CD4-positive, alpha-beta T cell treated with Interferon gamma for 1 hour (primary cell): ENCODE measurements around the gene DENND11.
A peak's percentile ranks its signal among the peaks of the same experiment; 100 is the strongest.
"Not testable (repeated sequence)": the region's sequence is repeated elsewhere in the genome, so short reads cannot be mapped to it uniquely, and the experiment has no call there.

ENCODE experiments used
- DNase-seq: peaks from one replicate; pipeline ENCODE4 v3.0.0-alpha.2; 2020

DENND11 gene

GRCh38 chr7:141706239-141707064, 4.5 kb upstream of the DENND11 start:
- no peak for DNase-seq

GRCh38 chr7:141704741-141705140, 2.8 kb upstream of the DENND11 start:
- DNase-seq = no peak

- no peak for DNase-seq
Measured at GRCh38 chr7:141704112-141704511, 2.1 kb upstream of the DENND11 start.

GRCh38 chr7:141702892-141703291, 926 bp upstream of the DENND11 start:
- no peak for DNase-seq

- DNase-seq = peak; percentile 76
Measured at GRCh38 chr7:141701489-141702046, 398 bp downstream of the DENND11 start.

GRCh38 chr7:141700848-141701371, 1.1 kb downstream of the DENND11 start:
- DNase-seq = no peak

GRCh38 chr7:141700296-141700847, 1.6 kb downstream of the DENND11 start:
- DNase-seq = no peak

- DNase-seq = no peak
Measured at GRCh38 chr7:141699860-141700259, 2.1 kb downstream of the DENND11 start.

- no peak for DNase-seq
Measured at GRCh38 chr7:141698247-141699015, 3.5 kb downstream of the DENND11 start.

GRCh38 chr7:141697211-141697871, 4.6 kb downstream of the DENND11 start:
- DNase-seq = no peak

- no peak for DNase-seq
Measured at GRCh38 chr7:141696348-141696747, 5.6 kb downstream of the DENND11 start.

- DNase-seq = no peak
Measured at GRCh38 chr7:141695803-141696289, 6.1 kb downstream of the DENND11 start.

- no peak for DNase-seq
Measured at GRCh38 chr7:141693082-141693481, 8.9 kb downstream of the DENND11 start.

- DNase-seq = no peak
Measured at GRCh38 chr7:141691961-141692360, 10.0 kb downstream of the DENND11 start.

- DNase-seq = no peak
Measured at GRCh38 chr7:141691540-141691939, 10.4 kb downstream of the DENND11 start.

GRCh38 chr7:141689072-141689825, 12.7 kb downstream of the DENND11 start:
- DNase-seq = not testable (repeated sequence)

GRCh38 chr7:141688043-141688442, 13.9 kb downstream of the DENND11 start:
- DNase-seq = no peak

GRCh38 chr7:141686670-141687069, 15.3 kb downstream of the DENND11 start:
- no peak for DNase-seq

- DNase-seq = no peak
Measured at GRCh38 chr7:141686074-141686473, 15.9 kb downstream of the DENND11 start.

- no peak for DNase-seq
Measured at GRCh38 chr7:141685285-141686023, 16.5 kb downstream of the DENND11 start.

- DNase-seq = no peak
Measured at GRCh38 chr7:141679014-141679413, 23.0 kb downstream of the DENND11 start.
